Lung (tissue), 12 donors: ENCODE data around the gene CRLF1. TPM values are rescaled to one million over a fixed set of nuclear protein-coding genes. Genes with fewer than 3 reads are reported as not detected.
A peak's percentile ranks its signal among the peaks of the same experiment; 100 is the strongest.
"Not testable (repeated sequence)": the region's sequence is repeated elsewhere in the genome, so short reads cannot be mapped to it uniquely, and the experiment has no call there.

Source experiments
- ATAC-seq: fragments of 200-7000 bp; cut with Tn5 transposase; one replicate; pipeline ENCODE4 v1.9.1; 2020; ENCODE audit warnings: moderate number of reproducible peaks; ENCODE audit not compliant: insufficient read depth, low FRiP score
- DNase-seq, 3 donors: peaks; one replicate each; pipeline ENCODE4 v3.0.0-alpha.2; 2013 to 2017
- H3K27ac ChIP-seq, 2 donors: one replicate each; pipeline ENCODE4 v1.5.1; 2013; ENCODE audit warnings: mild to moderate bottlenecking in 2 of 2, moderate library complexity in 2 of 2, control low read depth in 1 of 2, inconsistent platforms in 1 of 2, low read depth in 1 of 2, low read length in 1 of 2
- H3K27me3 ChIP-seq, 3 donors: one replicate each; pipeline ENCODE4 v1.5.1; 2013; ENCODE audit warnings: low read length in 2 of 3; ENCODE audit not compliant: control insufficient read depth in 3 of 3, insufficient read depth in 3 of 3
- H3K36me3 ChIP-seq, 4 donors: one replicate each; pipeline ENCODE4 v1.5.1; 2013; ENCODE audit warnings: low read length in 4 of 4, mild to moderate bottlenecking in 1 of 4, moderate library complexity in 1 of 4; ENCODE audit not compliant: control insufficient read depth in 4 of 4, insufficient read depth in 4 of 4
- H3K4me1 ChIP-seq, 5 donors: one replicate each; pipeline ENCODE4 v1.5.1; 2013; ENCODE audit warnings: low read length in 5 of 5, mild to moderate bottlenecking in 2 of 5, moderate library complexity in 1 of 5; ENCODE audit not compliant: control insufficient read depth in 5 of 5, insufficient read depth in 5 of 5
- H3K4me3 ChIP-seq: one replicate; pipeline ENCODE4 v1.5.1; 2013; ENCODE audit warnings: mild to moderate bottlenecking, control low read depth, moderate library complexity
- H3K9ac ChIP-seq, 2 donors: one replicate each; pipeline ENCODE4 v1.5.1; 2013; ENCODE audit warnings: low read length in 2 of 2, control low read depth in 1 of 2; ENCODE audit not compliant: insufficient read depth in 1 of 2
- H3K9me3 ChIP-seq, 4 donors: one replicate each; pipeline ENCODE4 v1.5.1; 2013; ENCODE audit warnings: low read length in 3 of 4, mild to moderate bottlenecking in 1 of 4, moderate library complexity in 1 of 4; ENCODE audit not compliant: control insufficient read depth in 4 of 4, insufficient read depth in 3 of 4
- CTCF ChIP-seq: IDR thresholded peaks from 2 replicates; pipeline ENCODE4 v1.5.1; 2012; ENCODE audit warnings: mild to moderate bottlenecking; ENCODE audit errors: control extremely low read depth, extremely low read depth
- WGBS, 2 donors: extraction: QIAGEN DNeasy Blood & Tissue Kit; methylation state at CpG; one replicate each; pipeline ENCODE4 v1.1.7; 2013; 5-methylcytosine and 5-hydroxymethylcytosine counted together
- polyA plus RNA-seq, 2 donors: library from polyadenylated mRNA; stranded (reverse); fragments of 200-250 nt; gene quantifications; one replicate each; pipeline ENCODE4 v1.2.1, GENCODE V29; 2013
- total RNA-seq, 2 donors: library from RNA; depleted of rRNA in 1 of 2; stranded (reverse); fragments of >200 nt in 1 of 2; gene quantifications; one replicate each; pipeline ENCODE4 v1.2.1, GENCODE V29; 2014 to 2021
- donor health status: control.
- donor health status: control.
- donor health status: Bipolar disorder and iron deficiency.
- donor health status: healthy.
- donor health status: DM: yes; HTN: yes; CAD: no.

CRLF1 gene
- total and polyA plus RNA-seq, 4 donors = 12.8 to 48.2 (median 25.1) TPM

DNA sequence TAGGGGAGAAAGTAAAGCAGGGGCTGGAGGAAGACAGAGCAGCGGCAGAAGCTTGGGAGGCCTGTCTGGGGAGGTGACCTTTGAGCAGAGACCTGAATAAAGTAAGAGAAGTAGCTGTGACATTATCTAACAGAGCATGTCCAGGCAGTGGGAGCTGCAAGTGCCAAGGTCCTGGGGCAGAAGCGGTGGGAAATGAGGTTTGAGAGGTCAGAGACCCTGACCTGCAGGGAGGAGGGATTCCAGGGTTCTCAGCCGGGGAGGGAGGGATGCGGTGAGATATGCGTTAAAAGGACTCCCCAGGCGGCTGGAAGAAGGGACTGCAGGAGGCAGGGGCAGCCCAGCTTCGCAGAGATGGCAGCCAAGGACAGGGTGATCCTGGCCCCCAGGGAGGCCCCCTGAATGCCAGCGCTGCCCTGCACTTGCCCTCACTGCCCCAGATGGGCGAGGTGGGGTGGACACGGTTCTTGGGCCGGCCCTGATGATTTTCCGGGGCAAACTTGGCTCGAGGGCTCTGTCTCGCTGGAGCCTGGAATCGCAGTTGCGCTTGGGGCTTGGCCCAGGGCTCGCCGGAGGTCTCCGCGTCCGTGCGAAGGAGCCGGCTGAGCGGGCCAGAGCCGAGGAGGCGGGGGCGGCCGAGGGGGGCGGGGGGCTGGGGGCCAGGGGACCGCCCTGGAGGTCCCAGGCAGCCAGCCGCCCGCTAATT is 3.2 kb downstream of the CRLF1 start:
- 20% methylated on average over 25 to 32 of the region's 32 CpGs for WGBS, 2 donors
- Histone ChIP-seq H3K9ac (no peak overlapping the region), H3K27me3 (peaks cover 0 to 33% (median 26%) of the 10 kb centered on the region in 3 donors), H3K4me3 (no peak overlapping the region), H3K4me1 (peaks cover 0 to 17% (median 0%) of the 10 kb centered on the region in 5 donors), H3K36me3 (no peaks in the 10 kb centered on the region), H3K9me3 (peaks cover 0 to 5% (median 0%) of the 10 kb centered on the region in 4 donors), H3K27ac (no peak overlapping the region)
- ATAC-seq (no peak), DNase-seq (peak in 2 of 3 donors; percentile 27 to 38)
- TF ChIP-seq CTCF = no peak

GRCh38 chr19:18601875-18602274 is 4.7 kb downstream of the CRLF1 start:
- WGBS, 2 donors = 62 to 70% methylated on average over 4 of the region's 4 CpGs
- Histone ChIP-seq H3K4me1 (peaks cover 0 to 17% (median 0%) of the 10 kb centered on the region in 5 donors), H3K4me3 (no peak overlapping the region), H3K9me3 (peaks cover 0 to 5% (median 0%) of the 10 kb centered on the region in 4 donors), H3K27ac (no peak overlapping the region), H3K36me3 (no peaks in the 10 kb centered on the region), H3K9ac (no peak overlapping the region), H3K27me3 (peaks cover 0 to 28% (median 26%) of the 10 kb centered on the region in 3 donors)
- DNase-seq = no peak
- no peak for TF ChIP-seq CTCF
- ATAC-seq = no peak

- H3K4me3 ChIP-seq, DNase-seq, H3K9ac ChIP-seq, H3K9me3 ChIP-seq, H3K27ac ChIP-seq, H3K36me3 ChIP-seq, ATAC-seq: not testable (repeated sequence)
- Histone ChIP-seq H3K4me1 (peaks cover 0 to 17% (median 0%) of the 10 kb centered on the region in 5 donors), H3K27me3 (peaks cover 0 to 30% (median 26%) of the 10 kb centered on the region in 3 donors)
- 90 to 93% methylated on average over 15 of the region's 15 CpGs for WGBS, 2 donors
Observed at GRCh38 chr19:18600692-18601397, 5.8 kb downstream of the CRLF1 start.

DNA sequence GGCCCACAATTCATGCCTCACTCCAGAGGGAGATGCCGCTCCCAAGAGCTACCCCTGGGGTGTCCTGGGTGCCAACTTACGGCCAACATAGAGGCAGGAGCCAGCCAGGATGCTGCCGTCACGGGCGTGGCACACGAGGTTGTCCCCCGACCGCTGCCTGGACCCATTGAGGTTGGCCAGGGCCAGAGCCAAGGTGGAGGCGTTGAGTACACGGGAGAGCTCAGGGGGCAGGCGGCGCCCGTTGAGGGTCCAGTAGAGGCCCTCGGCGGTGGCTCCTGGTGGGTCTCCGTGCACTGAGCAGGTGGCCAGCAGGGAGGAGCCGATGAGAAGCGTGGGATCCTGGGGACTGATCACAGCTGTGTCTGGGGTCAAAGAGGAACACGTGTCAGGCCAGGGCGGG is 7.1 kb downstream of the CRLF1 start:
- ATAC-seq (no peak), DNase-seq (no peak)
- H3K9me3 ChIP-seq = peaks cover 0 to 1% (median 0%) of the 10 kb centered on the region in 4 donors
- H3K9ac ChIP-seq = no peak overlapping the region
- peaks cover 0 to 29% (median 29%) of the 10 kb centered on the region in 3 donors for H3K27me3 ChIP-seq
- 86 to 92% methylated on average over 20 of the region's 20 CpGs for WGBS, 2 donors
- no peaks in the 10 kb centered on the region for H3K36me3 ChIP-seq
- peaks cover 0 to 16% (median 2%) of the 10 kb centered on the region in 5 donors for H3K4me1 ChIP-seq
- H3K27ac ChIP-seq = no peak overlapping the region
- no peak overlapping the region for H3K4me3 ChIP-seq
- no peak for TF ChIP-seq CTCF
